Measurements from ENCODE around the gene MAPK7.

GRCh38 chr17:19370493-19370960 is 7.8 kb upstream of the MAPK7 start:
- TF ChIP-seq POLR2A (IDR thresholded peaks at IDR 0.05; ENCODE audit: low read depth, low read length) (no peak), CTCF (IDR thresholded peaks at IDR 0.05; ENCODE audit: extremely low read depth in 1 of 2, insufficient read depth in 1 of 2, low read depth in 1 of 2, low read length in 2 of 2) (no peak), MYC (IDR thresholded peaks at IDR 0.05; ENCODE audit: low read depth, low read length) (no peak), POLR2AphosphoS5 (IDR thresholded peaks at IDR 0.05; ENCODE audit: insufficient read depth, low read depth, low read length) (no peak), MAX (IDR thresholded peaks at IDR 0.05; ENCODE audit: insufficient read depth, insufficient read length) (no peak), EZH2 (IDR thresholded peaks at IDR 0.05; ENCODE audit: borderline replicate concordance, low read depth, low read length, severe bottlenecking) (no peak)

Measured in endothelial cell of umbilical vein (primary cell).